Esophagus squamous epithelium (tissue), 5 donors: ENCODE measurements around the gene DIPK1B. TPM values are rescaled to one million over a fixed set of nuclear protein-coding genes. Genes with fewer than 3 reads are reported as not detected.

ENCODE experiments used
- DNase-seq: peaks from one replicate; lab custom pipeline; 2025; lab: John Stamatoyannopoulos, UW
- H3K27ac ChIP-seq, 4 donors: fragments of 200-600 bp; sonication (generic); one replicate each; pipeline ENCODE4 v1.5.1; 2016 to 2019; ENCODE audit warnings: mild to moderate bottlenecking in 1 of 4
- H3K27me3 ChIP-seq, 4 donors: fragments of 200-600 bp; sonication (generic); 1 replicate in 3 of 4; 2 replicates in 1 of 4; pipeline versions ENCODE4 v1.5.1 to v1.6.0; 2017 to 2021; ENCODE audit warnings: antibody characterized with exemption in 1 of 4
- H3K36me3 ChIP-seq, 3 donors: fragments of 200-600 bp; sonication (generic); one replicate each; pipeline ENCODE4 v1.5.1; 2016 to 2019
- H3K4me1 ChIP-seq, 3 donors: fragments of 200-600 bp; sonication (generic); one replicate each; pipeline ENCODE4 v1.5.1; 2017 to 2019
- H3K4me3 ChIP-seq, 4 donors: fragments of 200-600 bp; sonication (generic); 1 replicate in 3 of 4; 2 replicates in 1 of 4; pipeline ENCODE4 v1.5.1; 2016 to 2019; ENCODE audit warnings: mild to moderate bottlenecking in 2 of 4, moderate library complexity in 1 of 4
- H3K9me3 ChIP-seq, 3 donors: fragments of 200-600 bp; sonication (generic); one replicate each; pipeline ENCODE4 v1.5.1; 2016 to 2019
- CTCF ChIP-seq, 6 experiments: fragments of 450-650 bp in 4 of 6; fragments of 200-600 bp in 2 of 6; sonication (generic) in 2 of 6; IDR thresholded peaks; one replicate each; pipeline ENCODE4 v1.5.1; 2016 to 2019; ENCODE audit warnings: antibody characterized with exemption in 6 of 6, mild to moderate bottlenecking in 4 of 6, moderate library complexity in 4 of 6
- POLR2A ChIP-seq, 4 donors: fragments of 450-650 bp; IDR thresholded peaks; one replicate each; pipeline ENCODE4 v1.6.1; 2017; ENCODE audit warnings: antibody characterized with exemption in 4 of 4, mild to moderate bottlenecking in 4 of 4, moderate library complexity in 3 of 4
- WGBS, 2 donors: methylation state at CpG; one replicate each; pipeline ENCODE4 v1.1.5; 2018; 5-methylcytosine and 5-hydroxymethylcytosine counted together
- intact Hi-C: fragments of 100-400 bp; cut with DNase I; formaldehyde crosslinking; loops from one replicate; pipeline ENCODE4 v1.15.0; 2022
- total RNA-seq, 4 donors: library from RNA; depleted of rRNA; stranded (reverse); fragments of >200 nt; gene quantifications; one replicate each; pipeline ENCODE4 v1.1.0, GENCODE V29; 2016
- donor health status: DM: yes; HTN: yes; CAD: no.

Gene DIPK1B
- total RNA-seq, 4 donors from 2014 or later, result 0.48 to 6.3 (median 1.1) TPM

DNA sequence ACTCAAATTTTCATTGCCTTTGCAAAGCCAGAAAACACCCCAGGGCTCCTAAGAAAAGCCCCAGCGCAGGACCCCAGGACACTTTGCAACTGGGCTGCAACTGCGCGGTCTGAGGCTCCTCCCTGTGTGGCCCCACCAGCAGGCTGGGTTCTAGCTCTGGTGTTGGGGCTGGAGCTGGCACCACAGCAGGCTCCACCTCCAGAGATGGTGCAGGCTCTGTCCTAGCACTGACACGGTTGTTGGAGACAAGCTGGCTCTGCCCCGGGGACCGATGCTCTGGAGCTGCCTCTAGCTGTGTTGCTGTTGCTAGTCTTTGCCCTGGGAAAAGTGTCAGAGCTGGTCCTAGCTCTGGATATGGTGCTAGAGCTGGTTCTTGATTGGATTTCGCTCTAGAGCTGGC, 16.8 kb downstream of the DIPK1B start:
- H3K9me3 ChIP-seq, result no peaks in the 10 kb centered on the region
- H3K27ac ChIP-seq, result peak overlapping the region in 1 of 4 donors; percentile 91
- no peaks in the 10 kb centered on the region for H3K27me3 ChIP-seq
- peaks cover 27 to 50% (median 36%) of the 10 kb centered on the region in 3 donors for H3K4me1 ChIP-seq
- WGBS, 2 donors, result 38 to 44% methylated on average over 2 to 6 of the region's 7 CpGs
- intact Hi-C loops, result no loop called here
- TF ChIP-seq CTCF (IDR thresholded peaks at IDR 0.05), result no peak
- TF ChIP-seq POLR2A (IDR thresholded peaks at IDR 0.05), result no peak
- H3K4me3 ChIP-seq, result peak overlapping the region; percentile 58 to 95 (median 74)
- peaks cover 9 to 26% (median 20%) of the 10 kb centered on the region in 3 donors for H3K36me3 ChIP-seq
- no peak for DNase-seq

DNA sequence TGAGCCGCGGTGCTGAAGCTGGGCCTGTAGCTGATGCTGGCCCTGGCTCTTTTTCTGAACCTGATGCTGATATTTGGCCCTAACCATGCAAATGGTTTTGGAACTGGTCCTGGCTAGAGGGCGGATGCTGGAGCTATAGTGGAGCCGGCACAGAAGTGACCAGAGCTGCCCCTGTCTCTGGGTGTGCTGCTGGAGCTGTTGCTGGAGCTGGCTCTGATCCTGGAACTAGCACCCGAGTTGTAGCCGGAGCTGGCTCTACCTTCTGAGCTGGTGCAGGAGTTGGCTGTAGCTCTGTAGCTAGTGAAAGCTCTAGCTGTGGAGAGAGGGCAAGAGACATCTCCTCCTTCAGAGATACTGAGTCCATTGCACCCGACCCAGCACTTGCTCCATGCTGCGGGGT, 17.6 kb downstream of the DIPK1B start:
- intact Hi-C loops, result no loop called here
- H3K36me3 ChIP-seq, result peaks cover under 1 to 18% (median 12%) of the 10 kb centered on the region in 3 donors
- WGBS, 2 donors, result 80 to 95% methylated on average over 4 of the region's 8 CpGs
- H3K27ac ChIP-seq, result no peak overlapping the region
- H3K4me1 ChIP-seq, result peaks cover 27 to 42% (median 31%) of the 10 kb centered on the region in 3 donors
- DNase-seq, result no peak
- TF ChIP-seq CTCF (IDR thresholded peaks at IDR 0.05) (no peak), POLR2A (IDR thresholded peaks at IDR 0.05) (no peak)
- no peak overlapping the region for H3K4me3 ChIP-seq
- no peaks in the 10 kb centered on the region for H3K9me3 ChIP-seq
- no peaks in the 10 kb centered on the region for H3K27me3 ChIP-seq

DNA sequence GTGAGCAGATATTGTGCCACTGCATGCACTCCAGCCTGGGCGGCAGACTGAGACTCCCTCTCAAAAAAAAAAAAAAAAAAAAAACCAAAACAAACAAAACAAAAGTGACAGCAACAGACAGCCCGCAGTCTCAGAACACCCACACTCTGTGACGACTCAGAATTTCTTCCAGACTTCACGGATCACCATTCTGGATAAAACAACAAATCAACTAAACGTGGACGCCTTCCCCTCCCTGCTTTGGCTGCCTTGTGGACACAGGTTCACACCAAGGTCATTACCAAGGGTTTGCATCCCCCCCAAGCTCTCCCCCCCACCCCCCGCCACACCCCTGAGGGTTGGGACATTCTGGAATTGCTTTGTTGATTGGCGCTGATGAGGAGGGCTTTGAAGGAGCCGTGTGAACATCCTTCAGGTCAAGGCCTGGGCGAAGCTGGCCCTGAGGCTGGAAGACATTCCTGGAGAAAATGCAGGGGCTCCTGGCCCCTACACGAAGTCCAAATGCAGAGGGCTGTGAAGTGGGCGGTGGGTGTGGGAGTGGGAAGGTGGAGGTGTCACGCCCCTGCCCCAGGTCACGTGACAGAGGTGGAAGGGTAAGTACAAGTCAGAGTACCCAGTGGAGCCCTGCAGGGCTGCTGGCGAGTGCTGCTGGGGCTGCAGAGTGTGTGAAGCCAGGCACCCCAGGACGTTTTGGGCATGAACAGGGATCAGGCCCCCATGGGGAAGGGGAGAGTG, 20.2 kb downstream of the DIPK1B start:
- H3K4me3 ChIP-seq, result no peak overlapping the region
- no peak overlapping the region for H3K27ac ChIP-seq
- intact Hi-C loops, result no loop called here
- TF ChIP-seq CTCF (IDR thresholded peaks at IDR 0.05) (no peak), POLR2A (IDR thresholded peaks at IDR 0.05) (no peak)
- peaks cover 8 to 15% (median 9%) of the 10 kb centered on the region in 3 donors for H3K4me1 ChIP-seq
- H3K9me3 ChIP-seq, result no peaks in the 10 kb centered on the region
- no peaks in the 10 kb centered on the region for H3K27me3 ChIP-seq
- no peak for DNase-seq
- 42 to 65% methylated on average over 7 to 9 of the region's 16 CpGs for WGBS, 2 donors
- H3K36me3 ChIP-seq, result no peaks in the 10 kb centered on the region

- Histone ChIP-seq H3K4me3 (no peak overlapping the region), H3K27me3 (peaks cover 0 to 7% (median 0%) of the 10 kb centered on the region in 4 donors), H3K9me3 (no peaks in the 10 kb centered on the region), H3K4me1 (peaks cover 7 to 10% (median 8%) of the 10 kb centered on the region in 3 donors), H3K36me3 (no peaks in the 10 kb centered on the region), H3K27ac (no peak overlapping the region)
- intact Hi-C loops, result no loop called here
- TF ChIP-seq POLR2A (IDR thresholded peaks at IDR 0.05) (no peak), CTCF (IDR thresholded peaks at IDR 0.05) (no peak)
- DNase-seq, result no peak
- WGBS, 2 donors, result 73 to 83% methylated on average over 8 to 10 of the region's 12 CpGs
These were observed 21.2 kb downstream of the DIPK1B start for GRCh38 chr9:136733611-136734010.

DNA sequence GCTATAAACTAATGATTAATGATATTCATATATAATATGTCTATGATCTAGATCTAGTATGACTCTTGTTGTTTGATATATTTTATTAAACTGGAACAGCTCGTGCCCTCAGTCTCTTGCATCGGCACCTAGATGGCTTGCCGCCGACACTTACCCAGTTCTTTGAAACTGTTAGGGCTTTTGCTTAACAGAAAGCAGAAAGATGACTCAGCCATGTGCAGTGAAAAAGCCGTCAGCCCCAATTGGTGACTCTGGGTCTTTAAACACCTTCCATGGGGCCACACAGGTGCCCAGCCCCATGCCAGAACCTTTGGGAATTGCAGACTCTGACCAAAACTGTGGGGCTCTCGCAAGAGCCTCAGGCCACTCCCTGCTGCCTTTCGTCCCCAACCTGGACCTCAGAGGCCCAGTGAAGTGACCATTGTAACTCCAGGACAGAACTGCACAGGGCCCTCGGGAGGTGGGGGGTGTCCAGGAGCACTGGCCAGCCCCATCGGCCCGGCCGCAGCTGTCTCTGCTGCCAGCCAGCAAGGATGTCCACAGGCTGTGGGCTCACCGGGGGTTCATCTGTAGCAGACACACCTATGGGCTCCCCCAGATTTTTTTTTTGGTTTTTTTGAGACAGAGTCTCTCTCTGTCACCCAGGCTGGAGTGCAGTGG, 22.6 kb downstream of the DIPK1B start:
- TF ChIP-seq POLR2A (IDR thresholded peaks at IDR 0.05) (no peak), CTCF (IDR thresholded peaks at IDR 0.05) (no peak)
- Histone ChIP-seq H3K27me3 (peaks cover 0 to 20% (median 0%) of the 10 kb centered on the region in 4 donors), H3K36me3 (no peaks in the 10 kb centered on the region), H3K4me3 (no peak overlapping the region), H3K4me1 (no peaks in the 10 kb centered on the region), H3K9me3 (no peaks in the 10 kb centered on the region), H3K27ac (no peak overlapping the region)
- intact Hi-C loops, result no loop called here
- WGBS, 2 donors, result 82 to 88% methylated on average over 7 to 10 of the region's 12 CpGs
- DNase-seq, result no peak
